G401 (cell line): ENCODE data around the gene RALGAPA2. TPM values are rescaled to one million over a fixed set of nuclear protein-coding genes. Genes with fewer than 3 reads are reported as not detected.
A peak's percentile ranks its signal among the peaks of the same experiment; 100 is the strongest.

Experiments
- DNase-seq: peaks from one replicate; pipeline ENCODE4 v3.0.0-alpha.2; 2015; ENCODE audit warnings: low spot score
- in situ Hi-C: cut with HindIII; loops from 2 replicates; pipeline ENCODE4 v1.10.0; 2016; ENCODE audit warnings: low sequenced_read_pairs, mixed read lengths
- total RNA-seq: library from RNA; depleted of rRNA; stranded (reverse); fragments of >200 nt; shearing (Covaris generic); gene quantifications from 2 replicates; pipeline ENCODE4 v1.2.3, GENCODE V29; 2014; rRNA removed

Gene RALGAPA2
- total RNA-seq, result 5.2 and 8.6 TPM in 2 replicates

- peak; percentile 98 for DNase-seq
Measured at GRCh38 chr20:20712474-20713243, at the start of gene RALGAPA2. TSS of gene RALGAPA2 (minus strand) at chr20:20712644. CDS start at chr20:20712480, 164 bp downstream.

GRCh38 chr20:20761301-20761700 lies 48.9 kb upstream of the RALGAPA2 start:
- DNase-seq, result no peak
- in situ Hi-C loops, result no loop called here

More at GRCh38 chr20:20712474-20713243, at the start of gene RALGAPA2:
- in situ Hi-C loops, result no loop called here

- DNase-seq, result no peak
- in situ Hi-C loops, result no loop called here
Measured at GRCh38 chr20:20759132-20759531, 46.7 kb upstream of the RALGAPA2 start.

- in situ Hi-C loops, result no loop called here
- no peak for DNase-seq
Measured at GRCh38 chr20:20755674-20756319, 43.4 kb upstream of the RALGAPA2 start.

- in situ Hi-C loops, result no loop called here
- DNase-seq, result no peak
Measured at GRCh38 chr20:20755231-20755630, 42.8 kb upstream of the RALGAPA2 start.

- in situ Hi-C loops, result no loop called here
Measured at GRCh38 chr20:20754714-20755113, 42.3 kb upstream of the RALGAPA2 start.

GRCh38 chr20:20752712-20753111 lies 40.3 kb upstream of the RALGAPA2 start:
- in situ Hi-C loops, result no loop called here
- DNase-seq, result no peak

More at GRCh38 chr20:20754714-20755113, 42.3 kb upstream of the RALGAPA2 start:
- no peak for DNase-seq

GRCh38 chr20:20747298-20747697 lies 34.9 kb upstream of the RALGAPA2 start:
- no peak for DNase-seq
- in situ Hi-C loops, result no loop called here

GRCh38 chr20:20744170-20744725 lies 31.8 kb upstream of the RALGAPA2 start:
- no peak for DNase-seq
- in situ Hi-C loops, result no loop called here

- in situ Hi-C loops, result no loop called here
- DNase-seq, result peak; percentile 61
Measured at GRCh38 chr20:20743511-20744169, 31.2 kb upstream of the RALGAPA2 start.

- DNase-seq, result no peak
- in situ Hi-C loops, result no loop called here
Measured at GRCh38 chr20:20741087-20742045, 28.9 kb upstream of the RALGAPA2 start.

GRCh38 chr20:20740541-20740940 lies 28.1 kb upstream of the RALGAPA2 start:
- in situ Hi-C loops, result no loop called here
- no peak for DNase-seq

GRCh38 chr20:20737158-20737557 lies 24.7 kb upstream of the RALGAPA2 start:
- no peak for DNase-seq
- in situ Hi-C loops, result no loop called here

GRCh38 chr20:20736303-20736702 lies 23.9 kb upstream of the RALGAPA2 start:
- in situ Hi-C loops, result no loop called here
- DNase-seq, result no peak

GRCh38 chr20:20734475-20734948 lies 22.1 kb upstream of the RALGAPA2 start:
- in situ Hi-C loops, result no loop called here
- DNase-seq, result no peak

- no peak for DNase-seq
- in situ Hi-C loops, result no loop called here
Measured at GRCh38 chr20:20733943-20734342, 21.5 kb upstream of the RALGAPA2 start.

GRCh38 chr20:20732641-20733040 lies 20.2 kb upstream of the RALGAPA2 start:
- in situ Hi-C loops, result no loop called here
- DNase-seq, result no peak

GRCh38 chr20:20731945-20732296 lies 19.5 kb upstream of the RALGAPA2 start:
- in situ Hi-C loops, result no loop called here
- DNase-seq, result no peak
